Hematopoietic multipotent progenitor cell treated with erythropoietin and hydrocortisone succinate and interleukin-3 and kit ligand, for 4 days (in vitro differentiated cells): ENCODE measurements around the gene TSHZ2.
"Not testable (repeated sequence)": the region's sequence is repeated elsewhere in the genome, so short reads cannot be mapped to it uniquely, and the experiment has no call there.

Experiments used
- DNase-seq: peaks from one replicate; pipeline ENCODE4 v3.0.0-alpha.2; 2015

TSHZ2 gene

DNA sequence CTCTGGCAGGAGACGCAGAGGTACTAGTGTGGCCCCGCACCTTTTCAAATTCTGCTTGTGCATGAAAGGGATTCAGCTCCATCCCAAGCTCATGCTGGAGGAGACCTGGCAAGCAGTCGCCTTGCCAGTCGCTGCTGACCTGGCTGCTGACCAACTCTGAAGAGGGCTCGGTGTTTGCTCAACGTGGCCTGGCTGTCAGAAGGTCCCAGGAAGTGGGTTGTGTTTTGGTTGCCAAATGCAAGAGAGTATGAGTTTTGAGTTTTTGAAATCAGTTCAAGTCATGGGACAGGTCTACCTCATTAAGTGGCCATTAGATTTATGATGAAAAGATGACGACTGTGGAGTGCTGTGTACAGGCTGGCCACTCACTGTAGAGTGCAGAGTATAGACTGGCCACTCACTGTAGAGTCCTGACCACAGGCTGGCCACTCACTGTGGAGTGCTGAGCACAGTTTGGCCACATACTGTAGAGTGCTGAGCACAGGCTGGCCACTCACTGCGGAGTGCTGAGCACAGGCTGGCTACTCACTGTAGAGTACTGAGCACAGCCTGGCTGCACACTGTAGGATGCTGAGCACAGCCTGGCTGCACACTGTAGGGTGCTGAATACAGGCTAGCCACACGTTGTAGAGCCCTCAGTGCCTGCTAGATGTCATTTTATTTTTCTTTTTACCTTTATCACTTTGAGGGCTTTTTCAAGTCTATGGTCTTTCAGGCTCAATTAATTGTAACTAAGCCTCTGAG is 427.6 kb downstream of the TSHZ2 start:
- DNase-seq, result no peak

DNA sequence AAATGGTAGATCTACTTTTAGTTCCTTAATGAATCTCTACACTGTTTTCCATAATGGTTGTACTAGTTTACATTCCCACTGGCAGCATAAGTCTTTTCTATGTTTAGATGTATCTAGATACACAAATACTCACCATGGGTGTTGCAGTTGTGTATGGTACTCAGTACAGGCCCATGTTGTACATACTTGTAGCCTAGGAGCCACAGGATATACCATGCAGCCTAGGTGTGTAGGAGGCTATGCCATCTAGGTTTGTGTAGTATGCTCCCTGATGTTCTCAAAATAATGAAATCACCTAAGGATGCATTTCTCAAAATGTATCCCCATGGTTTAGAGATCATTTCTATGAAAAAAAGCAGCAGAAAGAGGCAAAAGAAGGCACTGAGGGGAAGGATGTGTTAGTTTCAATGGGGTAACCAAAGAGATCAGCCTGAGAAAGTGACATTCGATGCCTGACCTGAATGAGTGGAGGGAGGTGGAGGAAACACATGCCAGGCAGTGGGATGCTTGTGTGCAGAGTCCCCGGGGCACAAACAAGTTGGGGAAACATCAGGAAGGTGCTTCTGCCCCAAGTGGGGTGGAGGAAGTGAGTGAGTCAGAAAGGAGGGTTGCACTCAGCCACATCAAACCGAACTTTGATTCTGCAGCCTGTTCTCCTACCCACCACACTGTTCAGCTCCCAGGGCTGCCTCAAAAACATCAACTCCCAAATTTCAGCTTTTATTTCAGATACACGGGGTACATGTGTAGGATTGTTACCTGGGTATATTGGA is 430.3 kb downstream of the TSHZ2 start:
- no peak for DNase-seq

DNA sequence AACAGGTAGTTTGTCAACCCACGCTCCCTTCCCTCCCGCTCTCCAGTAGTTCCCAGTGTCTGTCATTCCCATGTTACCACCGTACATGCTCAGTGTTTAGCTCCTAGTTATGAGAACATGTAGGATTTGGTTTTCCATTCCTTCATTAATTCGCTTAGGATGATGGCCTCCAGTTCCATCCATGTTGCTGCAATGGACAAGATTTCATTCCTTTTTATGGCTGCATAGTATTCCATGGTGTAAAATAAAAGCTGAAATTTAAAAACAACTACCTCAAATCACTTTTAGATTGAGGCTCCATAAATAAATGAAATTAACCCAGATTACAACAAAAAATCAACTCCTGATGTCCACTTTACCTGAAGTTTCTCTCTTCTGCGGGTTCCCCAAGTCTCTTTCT is 430.9 kb downstream of the TSHZ2 start:
- DNase-seq, result no peak

DNA sequence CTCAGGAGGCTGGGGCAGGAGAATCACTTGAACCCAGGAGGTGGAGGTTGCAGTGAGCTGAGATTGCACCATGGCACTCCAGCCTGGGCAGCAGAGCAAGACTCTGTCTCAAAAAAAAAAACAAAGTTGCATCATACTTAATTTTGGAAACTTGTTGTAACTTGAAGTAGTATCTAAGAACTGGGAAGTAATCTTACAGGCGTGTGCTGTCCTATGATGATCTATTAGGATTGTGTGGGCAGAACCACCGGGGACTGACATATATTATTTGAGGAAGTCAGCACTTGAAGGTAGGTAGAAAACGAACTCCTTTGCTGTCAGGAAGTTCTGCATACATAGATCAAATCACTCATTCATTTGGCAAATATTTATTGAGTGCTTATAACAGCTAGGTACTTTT is 433.0 kb downstream of the TSHZ2 start:
- peak; percentile 18 for DNase-seq

DNA sequence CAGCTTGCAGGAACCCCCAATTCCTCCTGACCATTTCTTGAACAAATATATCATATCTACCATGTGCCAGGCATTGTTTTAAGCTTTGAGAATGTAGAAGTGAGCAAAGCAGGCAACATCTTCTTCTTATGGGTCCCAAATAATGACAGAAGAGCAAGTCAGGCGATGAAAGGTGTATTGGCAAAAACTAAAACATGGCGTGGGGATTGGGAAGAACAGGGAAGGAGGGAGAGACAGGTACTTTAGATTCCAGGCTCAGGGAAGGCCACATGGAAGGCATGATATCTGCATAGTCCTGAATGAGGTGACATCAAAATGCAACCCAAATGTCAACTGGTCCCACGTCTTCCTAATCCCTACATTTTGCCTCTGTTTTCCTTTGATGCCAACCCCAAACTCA is 434.4 kb downstream of the TSHZ2 start:
- DNase-seq, result no peak

DNA sequence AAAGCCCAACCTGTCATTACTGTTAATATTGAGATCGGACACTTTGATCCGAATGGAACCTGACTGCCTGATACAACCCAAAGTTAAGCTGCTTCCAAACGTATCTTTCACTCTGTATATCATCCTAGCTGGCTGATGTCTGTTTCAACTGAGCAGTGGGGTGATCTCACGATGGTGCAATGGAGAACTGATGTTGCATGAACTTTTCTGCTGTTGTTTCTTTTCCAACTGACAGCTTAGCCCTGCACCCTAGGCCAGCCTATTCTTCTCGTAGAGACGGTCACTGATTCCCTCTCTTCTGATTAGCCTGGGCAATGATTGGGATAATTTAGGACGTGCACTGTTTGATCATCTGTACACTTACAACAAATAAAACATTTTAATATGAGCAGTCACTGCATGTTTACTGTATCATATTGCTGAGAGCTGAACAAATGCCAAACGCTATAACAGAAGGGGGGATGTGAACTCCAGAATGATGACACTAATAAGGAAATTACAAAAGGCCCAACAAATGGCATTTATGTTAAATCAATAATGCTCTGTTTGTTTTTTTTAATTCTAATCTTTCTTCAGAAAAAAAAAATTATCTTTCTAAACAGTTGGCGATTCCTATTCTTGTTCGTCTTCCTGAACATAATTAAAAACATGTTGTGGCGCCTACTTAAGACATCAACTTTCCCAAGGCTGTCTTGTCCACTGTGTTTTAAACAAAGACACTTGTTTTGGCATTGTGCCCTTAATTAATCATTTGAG is 436.7 kb downstream of the TSHZ2 start:
- no peak for DNase-seq

DNA sequence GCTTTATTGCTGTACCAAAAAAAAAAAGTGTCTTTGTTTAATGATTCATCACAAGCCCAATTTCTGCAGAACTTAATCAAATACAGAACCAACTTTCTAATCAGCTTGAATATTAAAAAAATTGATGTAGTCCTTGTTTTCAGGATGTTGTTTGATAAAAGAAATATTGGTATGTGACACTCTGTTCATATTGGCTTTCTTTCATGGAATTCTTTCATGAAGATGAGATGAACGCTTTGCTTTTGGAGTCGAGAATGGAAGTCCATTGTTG is 437.2 kb downstream of the TSHZ2 start:
- DNase-seq, result no peak

DNA sequence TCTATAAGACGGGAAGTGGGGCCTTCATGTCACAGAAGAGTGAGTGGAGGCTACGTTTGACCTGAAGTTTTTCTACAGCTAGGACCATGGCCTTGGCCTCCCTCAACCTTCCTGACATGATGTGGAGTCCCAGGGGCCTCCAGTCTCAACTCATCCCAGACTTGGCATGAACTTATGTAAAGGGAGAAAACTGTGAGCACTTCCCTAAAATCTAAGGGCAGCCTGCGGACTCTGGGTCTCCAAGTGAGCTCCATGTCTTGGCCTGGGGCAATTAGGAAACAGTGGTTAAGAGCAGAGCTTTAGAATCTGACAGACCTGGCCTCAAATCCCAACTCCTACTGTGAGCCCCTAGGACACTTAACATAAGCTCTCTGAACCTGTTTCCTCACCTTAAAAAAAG is 439.0 kb downstream of the TSHZ2 start:
- DNase-seq, result no peak

DNA sequence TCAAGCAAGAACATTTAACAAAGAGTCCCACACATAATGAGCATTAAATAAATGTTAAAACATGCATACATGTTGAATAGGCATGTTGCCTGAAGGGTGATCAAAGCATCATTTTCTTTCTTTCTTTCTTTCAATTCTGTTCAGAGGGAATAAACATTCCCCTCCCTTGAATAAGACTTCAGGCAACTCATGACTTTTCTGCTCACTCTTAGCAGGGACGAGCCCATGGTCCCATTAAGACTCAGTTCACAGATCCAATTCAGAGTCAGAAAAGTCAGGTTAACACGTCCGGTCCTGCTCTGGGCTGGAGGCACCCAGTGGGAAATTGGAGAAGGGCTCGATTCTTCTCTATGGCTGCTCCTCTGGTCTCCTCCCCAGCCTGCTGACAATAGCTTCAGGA is 439.7 kb downstream of the TSHZ2 start:
- no peak for DNase-seq

DNA sequence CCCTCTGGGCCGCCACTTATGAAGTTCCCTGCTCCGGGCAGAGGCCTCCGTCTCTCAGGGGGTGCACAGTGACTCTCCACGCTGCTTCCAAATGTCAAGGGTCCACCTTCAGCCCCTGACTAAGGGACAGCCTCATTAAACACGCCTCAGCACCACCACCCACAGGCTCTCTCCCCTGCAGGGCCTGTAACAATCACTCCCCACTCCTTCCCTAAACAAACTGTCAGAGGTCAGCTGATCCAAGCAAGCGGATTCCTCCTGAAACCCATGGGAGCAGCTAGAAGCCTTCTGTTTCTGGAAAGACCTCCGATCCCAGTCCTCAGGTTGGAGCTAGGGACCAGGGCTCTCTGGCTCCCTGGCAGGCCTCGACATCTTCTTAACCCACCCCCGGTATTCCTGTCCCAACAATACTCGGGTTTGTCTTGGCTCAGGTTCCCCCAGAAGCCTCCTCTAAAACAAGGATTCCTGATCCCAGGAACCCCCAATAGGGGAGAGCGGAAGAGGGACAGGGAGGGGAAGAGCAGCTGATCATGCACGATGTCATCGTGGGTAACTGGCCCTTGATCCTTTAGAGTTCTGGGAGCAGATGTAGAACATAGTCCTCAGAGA is 440.5 kb downstream of the TSHZ2 start:
- DNase-seq, result no peak

DNA sequence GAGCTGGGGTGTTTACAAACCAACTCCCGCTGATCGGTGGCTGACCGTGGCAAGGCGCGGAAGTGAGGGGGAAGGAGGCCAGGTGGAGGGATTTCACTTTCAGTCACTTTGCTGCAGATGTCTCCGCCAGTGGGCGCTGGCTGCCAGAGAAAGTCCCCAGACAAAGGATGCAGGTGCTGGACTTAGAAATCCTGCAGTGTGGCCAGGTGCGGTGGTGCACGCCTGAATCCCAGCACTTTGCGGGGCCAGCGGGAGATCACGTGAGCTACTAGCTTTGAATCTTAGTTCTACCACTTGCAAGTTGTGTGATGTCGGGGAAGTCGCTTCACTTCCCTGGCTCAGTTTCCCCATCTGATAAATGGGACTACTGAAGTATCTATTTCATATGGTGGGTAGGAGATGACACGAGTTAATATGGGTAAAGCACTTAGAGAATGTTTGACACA is 441.1 kb downstream of the TSHZ2 start:
- DNase-seq, result peak; percentile 49

DNA sequence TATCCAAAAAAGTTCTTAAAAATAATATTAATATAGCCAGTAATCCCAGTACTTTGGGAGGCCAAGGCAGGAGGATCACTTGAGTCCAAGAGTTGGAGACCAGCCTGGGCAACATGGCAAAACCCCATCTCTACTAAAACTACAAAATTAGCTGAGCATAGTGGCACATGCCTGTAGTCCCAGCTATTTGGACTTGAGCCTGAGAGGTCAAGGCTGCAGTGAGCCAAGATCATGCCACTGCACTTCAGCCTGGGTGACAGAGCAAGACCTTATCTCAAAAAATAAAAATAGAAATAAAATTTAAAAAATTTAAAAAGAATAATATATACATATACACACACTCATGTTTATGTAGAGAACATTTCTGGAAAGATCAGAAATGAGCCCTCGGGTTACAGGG is 441.7 kb downstream of the TSHZ2 start:
- not testable (repeated sequence) for DNase-seq

DNA sequence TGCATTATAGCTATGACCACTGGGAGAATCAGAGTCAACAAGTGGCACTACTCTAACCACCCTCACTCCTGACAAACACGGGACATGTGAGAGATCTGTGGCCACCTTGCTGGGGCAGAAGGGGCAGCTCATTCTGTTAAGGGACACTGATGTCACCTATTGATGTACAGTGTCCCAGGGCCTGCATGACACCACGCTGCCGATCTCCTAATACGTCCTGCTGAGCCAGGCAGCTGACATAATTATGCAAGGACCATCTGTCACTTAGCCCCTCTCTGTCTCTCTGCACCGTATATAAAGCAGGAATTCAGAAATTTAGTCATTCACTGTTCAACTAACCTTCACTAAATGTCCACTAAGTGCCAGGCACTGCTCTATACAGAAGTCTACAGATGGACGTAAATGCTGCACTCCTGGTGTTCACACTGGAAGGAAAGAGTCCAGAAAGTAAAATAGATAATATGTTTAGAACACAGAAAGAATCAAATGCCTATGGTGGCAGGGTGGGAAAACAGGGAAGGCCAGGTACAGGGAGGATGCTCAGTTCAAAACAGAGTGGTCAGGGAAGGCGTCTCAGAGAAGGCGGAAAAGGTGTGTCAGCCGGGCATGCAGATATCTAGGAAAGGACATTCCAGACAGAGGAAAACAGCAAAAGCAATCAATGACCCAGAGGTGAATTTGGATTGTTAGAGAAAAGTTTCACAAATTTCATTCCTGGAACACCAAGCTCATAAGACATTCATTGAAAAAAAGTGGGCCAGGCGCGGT is 447.7 kb downstream of the TSHZ2 start:
- DNase-seq, result no peak

DNA sequence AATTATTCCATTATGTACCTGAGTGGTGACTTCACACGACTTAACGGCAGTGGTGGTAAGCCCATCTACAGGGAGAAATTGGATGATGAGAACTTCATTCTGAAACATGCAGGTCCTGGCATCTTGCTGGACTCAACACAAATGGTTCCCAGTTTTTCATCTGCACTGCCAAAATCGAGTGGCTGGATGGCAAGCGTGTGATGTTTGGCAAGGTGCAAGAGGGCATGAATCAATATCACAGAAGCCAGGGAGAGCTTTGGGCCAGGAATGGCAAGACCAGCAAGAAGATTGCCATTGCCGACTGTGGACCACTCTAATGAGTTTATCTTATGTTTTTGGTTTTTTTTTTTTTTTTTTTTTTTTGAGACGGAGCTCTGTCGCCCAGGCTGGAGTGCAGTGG is 449.2 kb downstream of the TSHZ2 start:
- DNase-seq, result no peak

DNA sequence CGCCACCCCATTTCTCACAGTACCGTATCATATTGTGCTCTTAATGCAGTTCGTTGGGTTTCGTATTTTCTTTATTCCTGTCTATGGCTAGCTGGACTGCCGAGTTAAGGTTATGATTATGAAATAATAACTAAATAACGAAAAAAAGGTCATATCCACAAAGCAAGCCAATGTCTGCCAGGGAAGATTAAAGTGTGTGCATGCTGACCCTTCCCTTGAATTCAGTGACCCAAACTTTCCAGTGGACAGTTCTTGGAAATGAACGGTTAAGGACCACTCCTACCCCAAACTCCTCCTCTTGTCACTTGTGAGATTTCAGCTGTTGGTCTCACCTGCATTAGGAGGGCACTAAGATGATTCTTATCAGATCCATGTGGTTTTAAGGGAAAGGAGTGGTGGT is 449.9 kb downstream of the TSHZ2 start:
- no peak for DNase-seq

DNA sequence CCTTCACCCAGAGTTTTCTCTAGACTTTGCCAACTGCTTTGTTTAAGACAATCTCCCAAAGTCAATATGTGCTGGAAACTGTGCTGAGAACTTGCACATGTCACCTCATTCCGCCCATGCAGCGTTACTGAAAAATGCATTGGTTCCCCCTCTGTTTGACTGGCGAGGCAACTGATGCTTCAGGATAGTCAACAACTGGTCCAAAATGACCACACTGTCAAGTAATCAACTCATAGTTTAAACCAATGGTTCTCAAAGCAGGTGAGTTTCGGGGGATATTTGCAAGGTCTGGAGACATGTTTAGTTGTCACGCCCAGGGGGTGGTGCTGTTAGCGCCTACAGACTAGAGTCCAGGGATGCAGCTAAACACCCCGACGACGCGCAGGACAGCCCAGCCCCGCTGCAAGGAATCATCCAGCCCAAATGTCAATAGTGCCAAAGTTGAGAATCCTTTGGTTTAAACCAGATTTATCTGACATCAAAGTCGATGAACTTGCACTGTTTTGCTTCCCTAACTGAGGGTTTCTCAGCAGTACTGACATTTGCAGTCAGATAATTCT is 451.5 kb downstream of the TSHZ2 start:
- DNase-seq, result no peak

DNA sequence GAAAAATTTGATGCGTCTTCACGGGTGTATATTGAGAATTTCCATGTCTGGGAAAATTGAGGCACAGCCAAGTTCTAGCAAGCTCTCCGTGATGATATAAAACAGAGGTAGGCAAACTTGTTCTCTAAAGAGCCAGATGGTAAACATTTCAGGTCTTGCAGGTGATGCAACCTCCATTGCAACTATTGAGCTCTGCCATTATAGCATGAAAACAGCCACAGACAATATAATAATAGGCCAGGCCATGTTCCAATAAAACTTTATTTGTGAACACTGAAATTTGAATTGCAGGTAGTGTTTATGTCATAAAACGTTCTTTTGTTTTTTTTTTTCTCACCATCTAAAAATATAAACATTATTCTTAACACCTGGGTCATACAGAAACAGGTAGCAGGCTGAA is 453.3 kb downstream of the TSHZ2 start:
- no peak for DNase-seq

DNA sequence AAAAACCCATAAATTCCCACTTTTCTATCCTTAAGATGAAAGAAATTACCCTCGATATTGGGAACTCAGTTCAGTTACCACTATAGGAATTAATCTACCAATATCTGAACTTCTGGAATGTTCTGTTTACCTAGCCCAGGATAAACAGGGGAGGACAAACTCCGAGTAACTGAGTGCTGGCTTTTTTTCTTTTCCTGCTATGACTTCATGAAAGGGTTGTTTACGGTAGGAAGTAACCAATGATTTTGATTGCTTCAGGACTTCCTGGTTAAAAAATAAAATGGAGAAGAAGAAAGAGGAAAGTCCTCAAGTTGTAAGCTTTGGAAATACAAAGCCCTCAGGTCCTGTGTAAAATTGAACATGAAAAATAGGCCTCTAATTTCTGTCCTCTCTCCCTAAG is 453.8 kb downstream of the TSHZ2 start:
- no peak for DNase-seq

DNA sequence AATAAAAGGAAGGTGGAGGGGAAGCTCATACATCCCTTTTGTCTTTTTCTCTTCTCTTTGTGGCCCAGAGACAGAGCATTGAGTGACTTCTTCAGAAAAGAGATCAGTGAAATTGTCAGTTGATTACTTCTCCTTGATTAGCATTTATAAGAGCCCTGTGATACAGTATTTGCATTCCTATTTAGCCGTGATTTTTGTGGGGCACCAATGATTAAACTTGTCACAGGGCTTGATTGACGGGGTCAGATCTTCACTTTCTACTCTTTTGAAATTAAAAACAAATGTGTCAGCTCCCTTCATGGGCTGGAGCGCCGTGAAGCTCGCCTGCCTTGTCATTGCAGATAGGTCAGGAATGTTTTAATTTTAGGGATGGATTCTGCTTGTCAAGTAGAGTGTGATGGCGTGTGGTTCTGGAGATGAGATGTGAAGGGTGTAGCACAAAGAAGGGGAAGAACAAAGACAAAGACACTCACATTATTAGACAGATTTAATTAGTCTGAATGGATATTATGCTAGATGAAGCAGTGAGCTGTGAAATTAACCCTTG is 454.7 kb downstream of the TSHZ2 start:
- DNase-seq, result no peak

DNA sequence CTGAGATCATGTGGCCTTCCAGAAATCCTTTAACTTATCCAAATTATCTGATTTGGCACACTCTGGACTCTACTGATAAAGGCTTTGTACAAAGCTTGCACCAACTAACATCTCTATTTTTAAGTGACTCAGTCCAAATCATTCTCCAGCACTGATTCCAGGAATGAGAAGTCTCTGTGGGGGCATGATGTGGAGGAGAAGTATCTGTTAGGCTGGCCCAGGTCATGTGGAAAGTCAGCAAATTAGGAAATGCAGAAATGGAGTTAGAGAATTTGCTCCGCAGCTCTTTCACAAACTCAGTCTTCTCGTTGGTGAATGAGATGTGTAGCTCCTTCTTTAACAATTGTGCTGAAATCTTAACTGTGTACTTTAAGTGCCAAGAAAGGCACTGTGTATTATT is 455.8 kb downstream of the TSHZ2 start:
- DNase-seq, result no peak

DNA sequence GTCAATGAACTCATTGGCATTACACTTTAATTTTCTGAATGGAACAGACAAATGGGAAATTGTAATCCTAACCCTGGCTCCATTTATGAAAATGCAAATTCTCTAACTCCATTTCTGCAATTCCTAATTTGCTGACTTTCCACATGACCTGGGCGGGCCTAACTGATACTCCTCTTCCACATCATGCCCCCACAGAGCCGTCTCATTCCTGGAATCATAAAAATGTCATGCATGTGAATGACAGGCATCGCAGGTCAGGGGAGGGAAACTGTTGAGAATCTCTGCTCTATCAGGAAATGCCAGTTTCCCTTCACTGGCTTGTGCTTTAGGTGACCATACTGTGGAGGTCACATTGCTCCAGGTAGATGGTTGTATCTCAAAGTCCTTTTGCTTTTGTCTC is 456.4 kb downstream of the TSHZ2 start:
- no peak for DNase-seq

DNA sequence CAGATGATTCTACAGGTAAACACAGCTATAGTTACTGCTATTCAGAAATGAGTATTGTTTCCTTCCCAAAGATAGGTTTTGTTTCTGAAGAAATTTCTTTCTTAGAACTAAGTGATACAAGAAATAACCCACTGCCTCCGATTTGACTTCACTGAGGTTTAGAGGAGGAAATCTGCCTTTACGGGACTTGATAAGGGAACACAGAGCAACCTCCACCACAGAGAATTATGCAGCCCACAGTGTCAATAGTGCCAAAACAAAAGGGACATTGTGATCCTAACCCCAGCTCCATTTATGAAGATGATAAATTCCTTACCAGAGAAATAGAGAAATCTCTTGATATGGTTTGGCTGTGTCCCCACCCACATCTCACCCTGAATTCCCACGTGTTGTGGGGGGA is 456.8 kb downstream of the TSHZ2 start:
- peak; percentile 18 for DNase-seq
